ENCODE measurements around the gene PWP2.

The PWP2 gene

DNA sequence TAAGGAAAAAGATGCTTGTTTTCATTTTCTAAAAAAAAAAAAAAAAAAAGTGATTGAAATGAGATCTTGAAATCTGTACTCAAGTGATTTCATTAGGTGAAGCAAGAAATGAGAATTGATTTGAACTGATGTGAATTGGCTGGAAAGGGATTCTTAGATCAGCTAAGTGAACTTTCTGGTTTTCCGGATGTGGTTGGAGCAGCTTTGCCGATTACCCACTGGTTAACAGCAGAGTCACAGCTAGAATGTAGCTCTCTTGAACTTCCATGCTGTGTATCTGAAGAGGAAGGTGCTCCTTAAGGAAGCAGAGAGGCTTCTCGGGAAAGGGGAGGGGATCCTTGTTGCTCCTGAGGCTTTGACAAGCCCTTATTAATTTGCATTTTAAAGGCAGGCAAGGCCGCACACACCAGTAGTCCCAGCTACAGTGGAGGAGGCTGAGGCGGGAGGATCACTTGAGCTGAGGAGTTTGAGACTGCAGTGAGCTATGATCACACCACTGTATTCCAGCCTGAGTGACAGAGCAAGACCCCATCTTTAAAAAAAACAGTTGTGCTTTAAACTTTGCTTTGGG is 28.7 kb upstream of the PWP2 start:
- Histone ChIP-seq H3K4me3 (ENCODE audit: low read depth, low read length) (no peak overlapping the region), H3K36me3 (ENCODE audit: control insufficient read depth in 2 of 2, insufficient read depth in 1 of 2, low read length in 2 of 2) (peaks cover 61 to 85% of the 10 kb centered on the region in 2 experiments), H3K27ac (ENCODE audit: extremely low read depth, low read depth, low read length) (no peak overlapping the region), H3K9me3 (ENCODE audit: control insufficient read depth, insufficient read depth, low read depth, low read length) (no peaks in the 10 kb centered on the region), H3K4me1 (ENCODE audit: control insufficient read depth, insufficient read depth, low read length) (no peaks in the 10 kb centered on the region)
- TF ChIP-seq SP2 (tag by site-specific recombination; IDR thresholded peaks at IDR 0.05) (no peak), ZNF292 (tag by site-specific recombination; IDR thresholded peaks at IDR 0.05; ENCODE audit: borderline replicate concordance, low read depth) (no peak), KLF10 (tag by site-specific recombination; IDR thresholded peaks at IDR 0.05) (no peak), ZIC2 (tag by site-specific recombination; IDR thresholded peaks at IDR 0.05) (no peak), ZNF155 (tag by site-specific recombination; IDR thresholded peaks at IDR 0.05) (no peak), ZBTB7A (tag by site-specific recombination; IDR thresholded peaks at IDR 0.05; ENCODE audit: low read depth) (no peak), ZNF514 (tag by site-specific recombination; IDR thresholded peaks at IDR 0.05) (no peak)
- TF ChIP-seq, protein P1, sequence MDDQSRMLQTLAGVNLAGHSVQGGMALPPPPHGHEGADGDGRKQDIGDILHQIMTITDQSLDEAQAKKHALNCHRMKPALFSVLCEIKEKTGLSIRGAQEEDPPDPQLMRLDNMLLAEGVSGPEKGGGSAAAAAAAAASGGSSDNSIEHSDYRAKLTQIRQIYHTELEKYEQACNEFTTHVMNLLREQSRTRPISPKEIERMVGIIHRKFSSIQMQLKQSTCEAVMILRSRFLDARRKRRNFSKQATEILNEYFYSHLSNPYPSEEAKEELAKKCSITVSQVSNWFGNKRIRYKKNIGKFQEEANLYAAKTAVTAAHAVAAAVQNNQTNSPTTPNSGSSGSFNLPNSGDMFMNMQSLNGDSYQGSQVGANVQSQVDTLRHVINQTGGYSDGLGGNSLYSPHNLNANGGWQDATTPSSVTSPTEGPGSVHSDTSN (CRISPR knock-in tag; IDR thresholded peaks at IDR 0.05), result no peak
- CTCF ChIA-PET, result no interaction called here
- POLR2A ChIA-PET, result interaction anchor here (0.6 kb wide), 1 partner anchor 728 kb away, joined by 3 read pairs; no protein-coding TSS in a partner anchor

DNA sequence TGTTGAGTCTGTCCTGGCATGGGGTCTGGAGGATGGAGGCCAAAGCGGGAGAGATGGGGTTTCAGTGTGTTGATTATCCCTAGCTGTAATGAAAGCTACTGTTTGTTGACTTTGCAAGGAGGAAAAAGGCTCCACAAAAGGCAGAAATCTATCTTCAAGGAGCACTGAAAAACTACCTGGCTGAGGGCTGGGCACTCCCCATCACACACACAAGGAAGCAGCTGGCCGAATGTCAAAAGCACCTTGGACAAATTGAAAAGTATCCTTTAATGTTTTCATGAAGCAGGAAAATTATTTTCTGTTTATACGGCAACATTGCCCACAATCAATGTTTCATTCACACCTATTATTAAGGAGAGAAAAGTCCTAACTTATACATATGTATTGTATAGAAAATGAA is 27.8 kb upstream of the PWP2 start:
- Histone ChIP-seq H3K9me3 (ENCODE audit: control insufficient read depth, insufficient read depth, low read depth, low read length) (no peaks in the 10 kb centered on the region), H3K36me3 (ENCODE audit: control insufficient read depth in 2 of 2, insufficient read depth in 1 of 2, low read length in 2 of 2) (peaks cover 62 to 88% of the 10 kb centered on the region in 2 experiments), H3K4me3 (ENCODE audit: low read depth, low read length) (no peak overlapping the region), H3K27ac (ENCODE audit: extremely low read depth, low read depth, low read length) (no peak overlapping the region), H3K4me1 (ENCODE audit: control insufficient read depth, insufficient read depth, low read length) (no peaks in the 10 kb centered on the region)
- ChIA-PET CTCF (no interaction called here), POLR2A (no interaction called here)
- TF ChIP-seq ZNF266 (tag by site-specific recombination; IDR thresholded peaks at IDR 0.05; ENCODE audit: low read depth) (no peak), KLF7 (tag by site-specific recombination; IDR thresholded peaks at IDR 0.05; ENCODE audit: borderline replicate concordance) (no peak), ZNF311 (tag by site-specific recombination; IDR thresholded peaks at IDR 0.05; ENCODE audit: borderline replicate concordance) (no peak), HOXC10 (CRISPR knock-in tag; IDR thresholded peaks at IDR 0.05) (no peak), KLF10 (tag by site-specific recombination; IDR thresholded peaks at IDR 0.05) (no peak), ZNF202 (tag by site-specific recombination; IDR thresholded peaks at IDR 0.05; ENCODE audit: borderline replicate concordance) (no peak), OSR2 (tag by site-specific recombination; IDR thresholded peaks at IDR 0.05) (no peak), ZNF600 (tag by site-specific recombination; IDR thresholded peaks at IDR 0.05) (no peak), ZNF510 (tag by site-specific recombination; IDR thresholded peaks at IDR 0.05; ENCODE audit: insufficient replicate concordance) (no peak), OVOL3 (tag by site-specific recombination; IDR thresholded peaks at IDR 0.05) (no peak), ZNF654 (tag by site-specific recombination; IDR thresholded peaks at IDR 0.05; ENCODE audit: low read depth) (no peak), KLF8 (tag by site-specific recombination; IDR thresholded peaks at IDR 0.05) (no peak), ZFP3 (tag by site-specific recombination; IDR thresholded peaks at IDR 0.05; ENCODE audit: low read depth) (no peak), ZNF785 (tag by site-specific recombination; IDR thresholded peaks at IDR 0.05) (no peak), ZNF24 (tag by site-specific recombination; IDR thresholded peaks at IDR 0.05) (no peak)
- TF ChIP-seq, protein P2, sequence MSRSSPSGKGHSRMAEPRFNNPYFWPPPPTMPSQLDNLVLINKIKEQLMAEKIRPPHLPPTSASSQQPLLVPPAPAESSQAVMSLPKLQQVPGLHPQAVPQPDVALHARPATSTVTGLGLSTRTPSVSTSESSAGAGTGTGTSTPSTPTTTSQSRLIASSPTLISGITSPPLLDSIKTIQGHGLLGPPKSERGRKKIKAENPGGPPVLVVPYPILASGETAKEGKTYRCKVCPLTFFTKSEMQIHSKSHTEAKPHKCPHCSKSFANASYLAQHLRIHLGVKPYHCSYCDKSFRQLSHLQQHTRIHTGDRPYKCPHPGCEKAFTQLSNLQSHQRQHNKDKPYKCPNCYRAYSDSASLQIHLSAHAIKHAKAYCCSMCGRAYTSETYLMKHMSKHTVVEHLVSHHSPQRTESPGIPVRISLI (tag by site-specific recombination; IDR thresholded peaks at IDR 0.05), result no peak
- TF ChIP-seq, protein P3, sequence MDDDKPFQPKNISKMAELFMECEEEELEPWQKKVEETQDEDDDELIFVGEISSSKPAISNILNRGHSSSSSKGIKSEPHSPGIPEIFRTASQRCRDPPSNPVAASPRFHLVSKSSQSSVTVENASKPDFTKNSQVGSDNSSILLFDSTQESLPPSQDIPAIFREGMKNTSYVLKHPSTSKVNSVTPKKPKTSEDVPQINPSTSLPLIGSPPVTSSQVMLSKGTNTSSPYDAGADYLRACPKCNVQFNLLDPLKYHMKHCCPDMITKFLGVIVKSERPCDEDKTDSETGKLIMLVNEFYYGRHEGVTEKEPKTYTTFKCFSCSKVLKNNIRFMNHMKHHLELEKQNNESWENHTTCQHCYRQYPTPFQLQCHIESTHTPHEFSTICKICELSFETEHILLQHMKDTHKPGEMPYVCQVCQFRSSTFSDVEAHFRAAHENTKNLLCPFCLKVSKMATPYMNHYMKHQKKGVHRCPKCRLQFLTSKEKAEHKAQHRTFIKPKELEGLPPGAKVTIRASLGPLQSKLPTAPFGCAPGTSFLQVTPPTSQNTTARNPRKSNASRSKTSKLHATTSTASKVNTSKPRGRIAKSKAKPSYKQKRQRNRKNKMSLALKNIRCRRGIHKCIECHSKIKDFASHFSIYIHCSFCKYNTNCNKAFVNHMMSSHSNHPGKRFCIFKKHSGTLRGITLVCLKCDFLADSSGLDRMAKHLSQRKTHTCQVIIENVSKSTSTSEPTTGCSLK (tag by site-specific recombination; IDR thresholded peaks at IDR 0.05), result no peak
- TF ChIP-seq, protein P4, sequence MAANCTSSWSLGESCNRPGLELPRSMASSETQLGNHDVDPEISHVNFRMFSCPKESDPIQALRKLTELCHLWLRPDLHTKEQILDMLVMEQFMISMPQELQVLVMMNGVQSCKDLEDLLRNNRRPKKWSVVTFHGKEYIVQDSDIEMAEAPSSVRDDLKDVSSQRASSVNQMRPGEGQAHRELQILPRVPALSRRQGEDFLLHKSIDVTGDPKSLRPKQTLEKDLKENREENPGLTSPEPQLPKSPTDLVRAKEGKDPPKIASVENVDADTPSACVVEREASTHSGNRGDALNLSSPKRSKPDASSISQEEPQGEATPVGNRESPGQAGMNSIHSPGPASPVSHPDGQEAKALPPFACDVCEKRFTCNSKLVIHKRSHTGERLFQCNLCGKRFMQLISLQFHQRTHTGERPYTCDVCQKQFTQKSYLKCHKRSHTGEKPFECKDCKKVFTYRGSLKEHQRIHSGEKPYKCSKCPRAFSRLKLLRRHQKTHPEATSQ (tag by site-specific recombination; IDR thresholded peaks at IDR 0.05), result no peak

Measured in HEK293 (cell line).